GM21529 (cell line): ENCODE data around the gene ACTBL2.

ENCODE experiments used
- ATAC-seq: cut with Tn5 transposase; IDR thresholded peaks from one replicate; pipeline ENCODE4 v1.9.1; 2021; ENCODE audit not compliant: unreplicated experiment

Gene ACTBL2

DNA sequence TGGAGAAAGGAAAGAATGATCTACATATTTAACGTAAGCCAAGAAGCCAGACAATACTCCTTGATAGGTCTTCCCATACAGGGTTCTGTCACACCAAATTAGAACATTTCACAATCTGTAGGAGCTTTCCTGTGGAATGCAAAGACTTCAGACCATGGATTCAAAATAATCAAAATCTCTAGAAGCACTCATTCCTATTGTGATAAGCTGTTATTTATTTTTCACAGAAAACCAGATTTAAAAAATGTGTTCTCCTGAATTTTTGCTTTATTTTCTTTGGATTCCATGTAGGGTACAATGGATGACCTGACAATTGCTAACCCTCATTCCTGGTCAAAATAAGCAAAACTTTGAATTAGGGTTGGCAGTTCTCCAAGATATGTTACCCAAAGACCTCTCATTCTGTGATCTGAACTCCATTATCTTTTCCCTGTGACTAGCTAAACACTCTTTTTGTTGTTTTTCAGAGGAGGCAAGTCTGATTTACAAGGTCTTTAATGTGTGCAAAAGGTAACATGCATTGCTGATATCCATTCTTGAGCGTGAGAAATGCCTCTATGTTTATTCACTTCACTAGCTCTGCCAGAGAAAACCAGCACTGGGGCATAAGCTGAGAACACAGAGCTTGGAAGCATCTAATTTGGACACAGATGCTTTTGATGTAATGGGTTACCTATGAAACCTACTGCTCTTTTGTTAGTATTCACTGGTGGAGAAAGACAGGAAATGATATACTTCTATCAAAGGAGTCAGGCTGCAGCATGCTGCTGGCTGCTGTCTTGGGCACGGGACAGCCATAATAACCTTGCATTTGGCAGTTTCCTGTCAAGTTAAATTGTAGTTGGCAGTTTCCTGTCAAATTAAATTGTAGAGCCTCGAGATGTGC, 31.4 kb downstream of the ACTBL2 start:
- ATAC-seq, result no peak

DNA sequence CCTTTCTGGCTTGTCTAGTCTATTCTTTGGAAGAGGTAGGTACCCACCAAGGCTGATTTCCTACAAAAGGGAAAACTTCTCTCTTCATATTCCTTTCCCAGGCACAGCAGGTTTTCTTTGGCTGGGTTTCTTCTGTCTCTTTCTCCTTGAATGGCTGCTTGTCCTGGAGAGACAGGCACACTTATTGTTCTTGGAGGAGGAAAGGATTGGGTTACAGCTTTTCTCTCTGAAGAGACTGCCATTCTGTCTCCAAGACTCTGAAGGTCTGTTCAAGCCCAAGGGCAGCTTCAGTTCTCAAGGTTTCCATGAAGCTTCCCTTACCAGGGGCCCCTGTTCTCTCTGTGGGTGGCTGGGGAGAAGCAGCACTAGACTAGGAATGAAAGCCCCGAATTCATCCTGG, 33.9 kb downstream of the ACTBL2 start:
- ATAC-seq, result no peak

DNA sequence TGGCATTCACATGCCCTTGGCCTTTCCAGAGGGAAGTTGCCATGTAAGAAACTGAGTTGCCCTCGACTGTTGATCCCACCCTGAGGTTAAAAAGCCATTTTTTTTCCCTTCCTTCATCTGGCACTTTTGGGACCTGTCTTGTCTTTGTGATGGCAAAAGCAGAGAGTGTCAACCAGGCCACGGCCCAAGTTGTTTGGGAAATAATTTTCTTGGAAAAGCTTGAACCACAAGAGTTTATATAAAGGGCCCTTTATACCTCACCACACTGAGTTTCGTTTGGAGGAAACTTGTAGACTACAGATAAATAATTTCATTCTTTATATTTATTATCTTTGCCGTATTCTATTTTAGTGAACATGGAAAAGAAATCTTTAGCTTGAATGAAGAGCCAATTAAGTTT, 34.3 kb downstream of the ACTBL2 start:
- no peak for ATAC-seq

DNA sequence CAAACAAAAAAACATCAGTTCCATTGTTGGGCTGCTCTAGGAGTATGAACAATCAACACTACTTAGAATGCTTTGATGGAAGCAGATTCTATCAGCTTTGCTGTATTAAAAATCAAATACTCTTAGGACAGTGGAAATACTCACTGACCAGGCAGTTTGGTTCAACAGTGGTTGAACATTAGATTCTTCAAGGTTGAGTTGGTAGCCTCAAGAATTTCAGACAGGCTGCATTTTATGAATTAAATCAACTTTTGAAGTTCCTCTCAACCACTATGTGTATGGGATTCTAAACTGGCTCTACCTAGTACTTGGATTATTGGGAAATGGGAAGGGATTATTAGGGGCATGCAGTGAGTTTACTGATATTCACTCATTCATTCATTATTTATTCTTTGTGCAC, 35.0 kb downstream of the ACTBL2 start:
- ATAC-seq, result no peak

DNA sequence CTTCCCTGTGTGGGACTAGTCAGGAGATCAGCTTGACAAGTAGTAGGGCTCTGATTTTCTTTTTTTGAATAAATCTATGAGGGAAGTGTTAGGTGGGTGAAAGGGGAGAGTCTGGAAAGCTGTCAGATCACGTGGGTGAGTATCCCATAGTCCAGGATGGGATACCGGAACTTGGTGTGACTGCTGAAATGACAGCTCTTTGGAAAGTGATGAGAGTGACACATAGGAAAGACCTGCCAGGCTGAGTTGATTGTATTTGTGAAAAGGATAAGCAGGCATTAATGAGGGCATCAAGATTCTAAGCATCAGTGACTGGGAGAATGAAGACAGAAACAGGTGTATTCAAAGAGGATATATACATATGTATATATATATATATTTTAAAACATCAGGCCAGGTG, 35.6 kb downstream of the ACTBL2 start:
- ATAC-seq, result no peak

DNA sequence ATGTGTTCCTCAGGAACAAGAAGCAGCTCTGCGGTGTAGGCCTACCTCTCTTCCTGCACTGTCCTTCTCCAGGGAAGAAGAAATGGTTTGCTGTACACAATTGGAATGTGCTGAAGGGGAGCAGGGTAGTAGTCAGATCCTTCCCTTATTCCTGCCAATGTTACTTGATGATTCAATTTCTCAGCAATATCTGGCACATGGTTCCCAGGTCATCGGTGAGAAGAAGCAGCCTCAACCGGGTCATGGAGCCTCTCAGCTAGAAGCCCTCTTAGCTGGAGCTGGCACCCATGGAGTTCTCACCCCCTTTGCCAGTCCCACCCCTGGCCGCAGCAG, 36.9 kb downstream of the ACTBL2 start:
- ATAC-seq, result no peak

DNA sequence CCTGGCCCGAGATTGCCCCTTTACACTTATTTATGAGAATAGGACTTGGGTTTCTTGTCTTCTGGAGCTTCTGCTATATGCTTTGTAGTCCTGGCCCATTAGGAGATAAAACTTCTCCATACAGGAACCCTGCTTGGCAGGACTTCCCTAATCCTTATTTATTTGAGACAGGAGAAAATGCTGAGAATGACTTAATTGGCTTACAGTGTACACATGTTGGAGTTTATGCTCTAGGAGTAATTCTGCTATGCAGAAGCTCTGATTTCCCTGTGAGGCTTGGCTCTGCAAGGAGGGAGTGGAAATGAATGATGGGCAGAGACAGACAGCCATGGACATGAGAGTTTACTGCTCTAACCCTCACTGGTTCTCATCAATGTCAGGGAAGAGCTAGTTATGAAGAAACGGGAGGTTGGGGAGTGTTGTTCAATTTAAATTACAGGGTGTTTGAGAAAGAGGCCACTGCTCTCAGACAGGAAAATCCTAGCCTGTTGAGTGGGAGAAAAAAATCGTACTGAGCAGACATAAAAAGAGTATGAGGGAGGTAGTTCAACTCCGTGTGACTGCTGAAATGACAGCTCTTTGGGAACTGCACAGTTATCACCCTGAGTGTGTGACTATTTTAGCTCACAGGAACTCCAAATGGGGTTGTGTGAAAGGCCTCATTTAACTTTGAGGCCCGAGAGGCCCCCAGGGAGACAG, 37.5 kb downstream of the ACTBL2 start:
- ATAC-seq, result no peak

DNA sequence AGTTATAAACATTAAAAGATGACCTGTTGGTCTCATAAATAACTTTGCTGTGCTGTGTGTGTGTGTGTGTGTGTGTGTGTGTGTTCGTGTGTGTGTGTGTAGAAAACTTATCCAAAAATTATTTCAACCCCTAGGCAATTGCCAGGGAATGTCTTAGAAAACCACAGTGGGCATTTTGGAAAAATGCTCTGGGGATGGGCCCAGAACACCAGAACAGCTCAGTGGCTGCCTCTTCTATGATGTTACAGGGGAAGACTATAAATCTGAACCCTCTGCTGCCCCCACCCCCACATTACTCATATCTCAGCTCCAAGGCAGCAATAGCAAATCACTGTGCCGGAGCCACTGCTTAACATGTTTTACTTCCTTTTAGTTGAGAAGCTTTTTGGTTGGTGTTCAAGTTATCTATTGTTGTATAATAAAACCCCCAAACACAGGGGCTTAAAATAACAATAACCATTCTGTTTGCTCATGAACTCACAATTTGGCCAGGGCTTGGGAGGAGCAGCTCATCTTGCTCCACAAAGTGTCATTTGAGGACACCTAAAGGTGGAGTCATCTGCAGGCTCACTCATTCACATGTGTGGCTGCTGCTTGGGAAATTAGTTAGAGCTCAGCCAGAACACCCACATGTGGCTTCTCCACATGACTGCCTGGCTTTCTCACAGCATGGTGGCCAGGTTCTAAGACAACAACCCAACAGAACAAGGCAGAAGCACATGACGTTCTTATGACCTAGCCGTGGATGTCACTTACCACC, 40.4 kb downstream of the ACTBL2 start:
- no peak for ATAC-seq

DNA sequence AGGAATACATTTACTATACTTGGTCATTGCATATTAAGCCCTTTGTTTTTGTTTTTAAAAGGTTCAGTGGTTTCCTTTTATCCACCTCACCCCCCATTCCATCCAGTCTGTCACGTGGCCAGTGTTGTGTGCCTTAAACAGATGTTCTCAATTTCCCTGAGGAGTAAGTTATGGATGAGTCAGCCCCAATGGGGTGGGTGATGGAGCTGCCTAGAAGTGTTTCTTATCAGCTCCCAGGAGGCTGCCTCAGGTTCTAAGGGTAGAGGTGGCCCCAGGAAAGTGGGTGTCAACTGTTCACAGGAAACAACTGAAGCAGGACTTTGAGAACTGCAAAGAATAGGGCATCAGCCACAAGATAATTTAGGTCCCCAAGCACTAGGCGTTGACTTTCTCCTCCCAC, 41.1 kb downstream of the ACTBL2 start:
- no peak for ATAC-seq

DNA sequence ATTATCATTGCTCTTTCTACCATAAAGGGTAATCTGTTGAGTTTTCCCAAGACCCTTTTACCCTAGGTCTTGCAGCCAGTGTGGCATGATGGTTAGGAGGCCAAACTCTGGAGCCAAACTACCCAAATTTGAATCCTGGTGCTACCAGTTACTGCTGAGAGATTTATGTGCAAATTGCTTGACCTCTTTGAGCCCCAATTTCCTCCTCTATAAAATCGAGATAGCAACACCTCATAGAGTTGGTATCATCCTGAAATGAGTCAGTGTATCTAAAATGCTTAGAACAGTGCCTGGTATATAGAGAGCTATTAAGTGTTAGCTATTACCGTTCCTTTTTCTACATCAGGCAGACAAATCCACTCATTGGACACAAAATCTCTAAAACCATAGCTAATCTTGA, 43.0 kb downstream of the ACTBL2 start:
- no peak for ATAC-seq

DNA sequence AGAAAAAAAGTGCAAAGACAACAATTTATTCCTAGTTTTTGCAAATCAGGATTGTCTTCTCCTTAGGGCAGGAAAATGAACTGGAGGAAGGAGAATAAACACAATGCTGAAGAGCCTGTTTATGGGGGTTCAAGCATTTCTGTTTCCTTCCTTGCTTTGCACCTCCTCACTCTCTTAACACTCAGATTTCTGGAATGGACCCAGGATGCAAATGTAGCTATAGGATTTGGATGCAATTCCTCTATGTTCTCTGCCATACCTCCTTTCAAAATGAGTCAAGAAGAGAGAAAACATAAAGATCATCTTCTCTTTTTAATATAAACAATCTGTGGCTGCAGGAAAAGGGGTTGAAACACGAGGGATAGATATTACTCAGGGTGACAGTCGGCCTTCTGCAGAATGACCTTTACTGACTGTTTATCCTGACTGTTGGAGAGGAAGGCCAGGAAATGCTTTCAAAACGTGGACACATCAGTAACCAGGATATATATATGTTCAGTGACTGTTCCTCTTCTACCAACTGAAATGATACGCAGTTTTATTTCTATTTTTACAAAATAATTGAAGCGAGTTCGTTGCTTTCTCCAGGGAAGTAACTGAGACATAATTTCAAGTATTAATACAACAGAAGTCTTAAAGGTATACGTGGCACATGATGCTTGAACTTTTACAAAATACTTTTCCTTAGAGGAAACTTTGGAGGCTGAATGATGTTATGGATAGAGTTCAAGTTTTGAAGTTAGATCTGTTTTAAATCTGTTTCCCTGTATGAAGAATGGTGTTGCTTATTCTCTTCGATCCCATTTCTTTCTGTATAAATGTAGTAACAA, 44.4 kb downstream of the ACTBL2 start:
- ATAC-seq, result no peak

DNA sequence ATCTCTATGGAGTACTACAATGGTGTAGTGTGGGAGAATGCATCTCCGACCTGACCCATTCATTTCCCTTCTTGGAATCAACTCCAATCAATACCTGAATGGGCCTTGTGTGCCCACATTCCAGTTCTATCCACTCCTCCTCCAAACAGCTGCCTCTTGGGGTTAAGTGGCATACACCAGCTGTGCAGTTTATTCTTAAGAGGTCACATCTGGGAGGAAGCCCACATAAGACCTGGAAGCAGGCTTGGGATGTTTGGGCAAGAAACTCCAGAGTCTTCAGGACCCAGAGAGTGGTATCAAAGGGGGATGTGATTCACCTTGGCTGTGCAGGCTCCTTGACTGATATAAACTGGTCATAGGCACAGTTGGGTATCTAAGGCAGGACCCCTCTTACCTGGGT, 46.0 kb downstream of the ACTBL2 start:
- no peak for ATAC-seq

DNA sequence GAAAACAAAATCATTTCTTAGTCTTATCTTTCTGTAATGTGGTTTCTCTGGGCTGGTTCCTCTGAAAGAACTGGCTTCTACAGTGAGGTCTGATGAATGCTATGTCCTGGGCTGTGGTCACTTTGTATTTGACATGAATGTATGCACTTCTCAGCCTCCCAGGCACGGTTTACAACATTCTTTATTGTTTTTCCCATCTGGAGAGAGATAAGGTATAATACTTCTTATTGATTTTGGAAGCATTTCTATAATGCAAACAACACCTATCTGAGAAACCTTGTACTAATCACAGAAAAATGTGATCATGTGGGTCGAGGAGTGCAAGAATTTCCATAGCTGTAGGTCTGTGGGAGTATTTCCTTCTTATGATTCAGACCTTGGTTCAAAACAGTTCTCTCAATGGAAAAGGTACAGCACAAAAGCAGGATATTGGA, 46.9 kb downstream of the ACTBL2 start:
- ATAC-seq, result no peak

DNA sequence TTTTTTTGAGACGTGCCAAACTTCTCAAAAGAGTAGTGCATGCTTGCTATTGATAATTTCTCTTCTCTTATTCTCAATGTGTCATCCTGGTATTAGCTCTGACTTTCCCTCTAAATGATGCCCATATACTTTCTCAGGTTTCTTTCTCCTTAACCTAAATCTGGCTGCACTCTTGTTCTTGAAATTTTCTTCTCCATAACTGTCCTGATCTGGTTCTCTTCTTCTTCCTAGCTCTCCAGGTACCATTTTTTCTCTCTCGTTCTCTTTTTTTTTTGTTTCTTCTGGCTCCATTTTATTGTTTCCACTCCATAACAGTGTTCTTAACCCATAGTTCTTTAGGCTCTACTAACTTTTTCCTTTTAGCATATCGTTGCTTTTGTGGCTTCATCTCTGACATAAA, 47.9 kb downstream of the ACTBL2 start:
- no peak for ATAC-seq

DNA sequence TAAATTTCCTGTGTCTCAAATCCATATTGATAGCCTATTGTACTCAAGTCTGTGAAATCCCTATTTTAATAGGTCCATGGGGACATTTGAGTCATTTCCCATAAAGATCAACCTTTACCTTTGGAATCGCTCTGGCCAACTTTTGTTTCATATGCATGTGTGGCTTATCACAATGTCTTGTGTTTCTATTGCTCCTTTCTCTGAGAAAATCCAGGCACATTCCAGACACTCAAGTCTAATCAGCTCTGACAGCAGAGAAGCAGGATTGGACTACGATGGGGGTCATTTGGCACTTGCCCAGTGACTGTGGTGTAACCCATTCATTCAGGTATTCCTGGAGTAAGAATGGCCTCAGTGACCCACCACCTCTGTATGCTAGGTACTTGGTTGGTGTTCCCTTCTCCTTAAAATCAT, 48.4 kb downstream of the ACTBL2 start:
- ATAC-seq, result no peak

DNA sequence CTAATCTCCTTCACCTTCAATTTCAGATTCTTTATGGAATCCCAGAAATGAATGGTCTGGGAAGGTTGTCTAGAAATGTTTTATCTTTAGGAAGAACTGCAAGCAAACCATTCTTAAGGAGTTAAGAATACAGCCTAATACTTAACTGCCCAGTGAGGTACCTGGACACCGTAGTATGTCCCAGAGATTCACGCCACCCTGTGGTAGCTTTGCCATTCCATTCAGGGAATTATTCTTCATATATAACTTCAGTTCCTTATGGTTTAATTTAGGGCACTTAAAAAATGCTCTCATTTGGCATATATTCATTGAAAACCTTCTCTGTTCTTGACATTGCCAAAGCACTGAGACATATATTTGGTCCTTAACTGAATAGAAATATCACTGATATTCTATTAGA, 49.7 kb downstream of the ACTBL2 start:
- ATAC-seq, result no peak

DNA sequence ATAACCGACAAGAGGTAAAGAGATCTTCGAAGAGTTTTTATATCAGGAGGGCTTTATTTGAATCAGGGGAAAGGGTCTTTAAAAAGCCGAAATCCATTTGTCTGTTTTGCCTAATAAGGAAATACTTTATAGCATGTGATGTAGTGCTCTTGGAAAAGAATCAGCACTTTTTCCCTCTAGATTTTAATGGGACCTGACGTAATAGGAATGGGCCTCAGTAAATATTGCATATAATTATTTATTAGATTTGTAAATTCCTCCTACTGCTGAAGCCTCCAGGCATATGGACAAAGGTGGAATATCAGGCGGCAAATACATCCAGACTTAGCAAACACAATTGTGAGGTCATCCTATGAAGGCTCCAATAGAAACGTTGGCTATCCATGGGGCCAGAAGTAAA, 50.9 kb downstream of the ACTBL2 start:
- ATAC-seq, result no peak
